C4-2B (cell line): ENCODE measurements around the gene IGSF6.

Experiments used
- ZFX ChIP-seq: fragments of 450-650 bp; IDR thresholded peaks from 2 replicates; pipeline ENCODE4 v1.6.1; 2017
- TF ChIP-seq, protein P1 (sequence below): fragments of 450-650 bp; conservative IDR thresholded peaks from 2 replicates; pipeline ENCODE4 v1.5.1; 2017; ENCODE audit warnings: mild to moderate bottlenecking

DNA sequence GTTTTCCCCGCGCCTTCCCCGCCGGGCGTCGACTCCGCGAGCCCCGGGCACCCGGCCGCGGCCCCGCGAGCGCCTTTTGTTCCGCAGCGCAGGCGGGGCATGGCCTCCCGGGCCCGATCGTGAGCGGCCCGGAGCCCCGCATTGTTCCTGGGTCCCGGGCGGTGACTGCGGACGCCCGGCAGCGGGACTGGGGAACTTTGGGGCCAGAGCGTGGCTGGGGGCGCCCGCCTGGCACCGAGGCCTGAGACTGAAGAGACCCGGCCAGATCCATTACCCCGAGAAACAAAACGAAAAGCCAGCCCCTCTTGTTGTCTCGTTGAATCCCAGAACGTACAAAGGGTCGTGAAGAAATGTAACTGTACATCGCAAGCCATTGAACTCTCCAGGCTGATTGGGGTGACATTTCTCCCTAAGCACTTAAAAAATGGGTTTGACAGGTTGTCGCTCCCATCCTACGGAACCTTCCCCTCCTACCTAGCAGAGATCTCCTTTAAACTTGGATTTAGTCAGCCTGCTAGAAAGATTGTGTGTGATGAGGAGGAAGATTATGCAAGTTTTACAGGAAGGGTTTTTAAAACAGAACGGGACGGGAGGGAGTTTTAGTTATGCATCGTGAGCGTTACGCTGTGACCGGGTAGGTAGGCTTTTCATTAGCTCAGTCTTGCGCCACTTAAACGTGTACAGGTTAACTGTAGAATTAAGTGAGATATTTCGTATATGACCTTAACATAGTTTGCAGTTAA, 52.2 kb downstream of the IGSF6 start:
- TF ChIP-seq, protein P1, sequence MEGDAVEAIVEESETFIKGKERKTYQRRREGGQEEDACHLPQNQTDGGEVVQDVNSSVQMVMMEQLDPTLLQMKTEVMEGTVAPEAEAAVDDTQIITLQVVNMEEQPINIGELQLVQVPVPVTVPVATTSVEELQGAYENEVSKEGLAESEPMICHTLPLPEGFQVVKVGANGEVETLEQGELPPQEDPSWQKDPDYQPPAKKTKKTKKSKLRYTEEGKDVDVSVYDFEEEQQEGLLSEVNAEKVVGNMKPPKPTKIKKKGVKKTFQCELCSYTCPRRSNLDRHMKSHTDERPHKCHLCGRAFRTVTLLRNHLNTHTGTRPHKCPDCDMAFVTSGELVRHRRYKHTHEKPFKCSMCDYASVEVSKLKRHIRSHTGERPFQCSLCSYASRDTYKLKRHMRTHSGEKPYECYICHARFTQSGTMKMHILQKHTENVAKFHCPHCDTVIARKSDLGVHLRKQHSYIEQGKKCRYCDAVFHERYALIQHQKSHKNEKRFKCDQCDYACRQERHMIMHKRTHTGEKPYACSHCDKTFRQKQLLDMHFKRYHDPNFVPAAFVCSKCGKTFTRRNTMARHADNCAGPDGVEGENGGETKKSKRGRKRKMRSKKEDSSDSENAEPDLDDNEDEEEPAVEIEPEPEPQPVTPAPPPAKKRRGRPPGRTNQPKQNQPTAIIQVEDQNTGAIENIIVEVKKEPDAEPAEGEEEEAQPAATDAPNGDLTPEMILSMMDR: 0 out of 2 replicates have a peak, but pooled peaks have one; percentile 9
- peak; percentile 71 for TF ChIP-seq ZFX
